KMS-11 (cell line): ENCODE data around the gene NPHP4.

ENCODE experiments used
- H2AFZ ChIP-seq: fragments of 200-600 bp; sonication (generic); 2 replicates; pipeline ENCODE4 v1.6.1; 2016; ENCODE audit warnings: antibody characterized with exemption, mixed run types, low read depth
- H3K27ac ChIP-seq: fragments of 200-600 bp; sonication (generic); 2 replicates; pipeline ENCODE4 v1.6.1; 2016; ENCODE audit warnings: mild to moderate bottlenecking, mixed run types
- H3K27me3 ChIP-seq: fragments of 200-600 bp; sonication (generic); 2 replicates; pipeline ENCODE4 v1.6.1; 2017; ENCODE audit warnings: mild to moderate bottlenecking, low read depth, mixed run types, moderate library complexity; ENCODE audit not compliant: insufficient read depth
- H3K36me3 ChIP-seq: fragments of 200-600 bp; sonication (generic); 2 replicates; pipeline ENCODE4 v1.6.1; 2017; ENCODE audit warnings: mild to moderate bottlenecking, mixed run types; ENCODE audit not compliant: insufficient read depth
- H3K4me1 ChIP-seq: fragments of 200-600 bp; sonication (generic); 2 replicates; pipeline ENCODE4 v1.6.1; 2016; ENCODE audit warnings: mild to moderate bottlenecking, low read depth, mixed run types; ENCODE audit not compliant: poor library complexity, severe bottlenecking
- H3K4me2 ChIP-seq: fragments of 200-600 bp; sonication (generic); 2 replicates; pipeline ENCODE4 v1.7.0; 2016; ENCODE audit warnings: mild to moderate bottlenecking, mixed run types
- H3K4me3 ChIP-seq: fragments of 200-600 bp; sonication (generic); IDR thresholded peaks from 2 replicates; pipeline ENCODE4 v1.6.1; 2017; ENCODE audit warnings: low read depth, low read length, mixed read lengths; ENCODE audit not compliant: insufficient read depth
- H3K79me2 ChIP-seq: fragments of 200-600 bp; sonication (generic); 2 replicates; pipeline ENCODE4 v1.6.1; 2016; ENCODE audit warnings: low read depth, mixed run types; ENCODE audit not compliant: insufficient read depth
- H3K9ac ChIP-seq: fragments of 200-600 bp; sonication (generic); 2 replicates; pipeline ENCODE4 v1.6.1; 2016; ENCODE audit warnings: mild to moderate bottlenecking, mixed run types
- H4K20me1 ChIP-seq: fragments of 200-600 bp; sonication (generic); 2 replicates; pipeline ENCODE4 v1.6.1; 2016; ENCODE audit warnings: mild to moderate bottlenecking, mixed run types; ENCODE audit not compliant: insufficient read depth
- TF ChIP-seq, protein P1 (sequence below): fragments of 200-600 bp; sonication (generic); conservative IDR thresholded peaks from 2 replicates; pipeline ENCODE4 v1.6.1; 2017; ENCODE audit warnings: low read depth, mild to moderate bottlenecking, antibody characterized with exemption, low read length, moderate library complexity, mixed read lengths

The NPHP4 gene

GRCh38 chr1:5992026-5992813, at the start of gene NPHP4:
Gene NPHP4 (minus strand): TSS chr1:5992425. CDS start chr1:5986289, 6,136 bp downstream.
- H3K9ac ChIP-seq, result peak within 1 kb of the TSS; percentile 82
- H3K4me3 ChIP-seq, result peak within 1 kb of the TSS; percentile 95
- peak within 1 kb of the TSS; percentile 84; the same call in 1 of the 2 replicates for H2AFZ ChIP-seq
- H3K27me3 ChIP-seq, result no peaks in the 10 kb centered on the region
- no peaks in the 10 kb centered on the region for H3K36me3 ChIP-seq
- TF ChIP-seq, protein P1, sequence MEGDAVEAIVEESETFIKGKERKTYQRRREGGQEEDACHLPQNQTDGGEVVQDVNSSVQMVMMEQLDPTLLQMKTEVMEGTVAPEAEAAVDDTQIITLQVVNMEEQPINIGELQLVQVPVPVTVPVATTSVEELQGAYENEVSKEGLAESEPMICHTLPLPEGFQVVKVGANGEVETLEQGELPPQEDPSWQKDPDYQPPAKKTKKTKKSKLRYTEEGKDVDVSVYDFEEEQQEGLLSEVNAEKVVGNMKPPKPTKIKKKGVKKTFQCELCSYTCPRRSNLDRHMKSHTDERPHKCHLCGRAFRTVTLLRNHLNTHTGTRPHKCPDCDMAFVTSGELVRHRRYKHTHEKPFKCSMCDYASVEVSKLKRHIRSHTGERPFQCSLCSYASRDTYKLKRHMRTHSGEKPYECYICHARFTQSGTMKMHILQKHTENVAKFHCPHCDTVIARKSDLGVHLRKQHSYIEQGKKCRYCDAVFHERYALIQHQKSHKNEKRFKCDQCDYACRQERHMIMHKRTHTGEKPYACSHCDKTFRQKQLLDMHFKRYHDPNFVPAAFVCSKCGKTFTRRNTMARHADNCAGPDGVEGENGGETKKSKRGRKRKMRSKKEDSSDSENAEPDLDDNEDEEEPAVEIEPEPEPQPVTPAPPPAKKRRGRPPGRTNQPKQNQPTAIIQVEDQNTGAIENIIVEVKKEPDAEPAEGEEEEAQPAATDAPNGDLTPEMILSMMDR, result no peak
- H3K27ac ChIP-seq, result peak within 1 kb of the TSS; percentile 79
- H3K4me2 ChIP-seq, result peak within 1 kb of the TSS; percentile 94
- H3K4me1 ChIP-seq, result peaks cover 23% of the 10 kb centered on the region
- H3K79me2 ChIP-seq, result peaks cover 49% of the 10 kb centered on the region
- no peaks in the 10 kb centered on the region for H4K20me1 ChIP-seq

DNA sequence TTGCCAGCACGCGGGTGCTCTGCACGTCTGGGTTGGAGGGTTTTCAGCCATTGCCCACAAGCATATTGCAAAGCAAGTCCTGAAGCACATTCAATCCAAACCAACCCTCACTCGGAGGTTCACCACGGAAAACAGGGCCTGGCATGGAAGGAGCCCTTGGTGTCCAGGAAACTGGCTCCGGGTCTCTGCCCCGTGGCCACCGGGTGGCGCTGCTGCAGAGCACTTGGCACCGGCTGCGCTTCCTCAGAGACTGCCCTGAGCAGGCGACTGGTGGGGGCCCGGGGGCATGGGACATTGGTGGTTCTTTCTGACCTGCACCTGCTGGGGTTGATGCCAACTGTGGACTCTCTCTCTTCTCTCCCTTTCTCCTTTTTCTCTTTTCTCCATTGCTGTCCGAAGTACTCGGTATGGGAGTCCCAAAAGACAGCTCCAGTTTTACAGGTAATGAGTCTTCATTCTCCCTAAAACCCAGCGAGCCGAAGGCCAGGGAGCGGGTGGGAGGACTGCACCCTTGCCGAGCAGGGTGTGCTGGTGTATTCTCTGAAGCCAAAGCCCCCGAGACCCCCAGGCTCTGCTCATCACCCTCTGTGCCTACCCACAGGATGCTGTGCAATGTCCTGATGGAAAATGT, 49.3 kb upstream of the NPHP4 start:
- peaks cover 8% of the 10 kb centered on the region; the same call in 1 of the 2 replicates for H3K36me3 ChIP-seq
- H4K20me1 ChIP-seq, result peaks cover 13% of the 10 kb centered on the region

DNA sequence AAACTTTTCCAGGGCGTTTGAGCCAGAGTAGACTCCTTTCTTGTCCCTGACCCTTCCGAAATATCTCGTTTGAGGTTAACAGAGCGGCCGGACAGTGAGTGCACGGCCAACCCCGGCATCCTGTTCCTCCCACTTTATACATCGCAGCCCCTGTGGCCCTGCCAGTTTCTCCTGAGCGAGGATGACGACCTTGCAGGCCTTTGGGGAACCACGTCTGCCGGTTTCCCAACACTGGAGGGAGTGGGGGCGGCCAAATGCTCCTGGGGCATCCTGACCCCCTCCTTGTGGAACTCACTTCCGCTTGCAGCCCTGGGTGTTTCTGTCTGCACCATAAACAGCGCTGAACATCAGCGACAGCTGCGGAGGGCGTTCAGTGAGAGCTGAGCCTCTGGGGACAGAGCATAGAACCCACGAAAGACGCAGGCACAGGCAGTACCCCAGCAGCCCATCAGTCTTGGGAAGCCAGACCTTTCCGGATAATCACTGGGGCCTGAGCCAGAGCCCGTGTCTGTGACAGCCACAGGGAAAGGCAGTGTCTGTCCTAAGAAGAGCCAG, 48.7 kb upstream of the NPHP4 start:
- Histone ChIP-seq H3K4me2 (no peak overlapping the region), H3K36me3 (peaks cover 8% of the 10 kb centered on the region; the same call in 1 of the 2 replicates)

More for the DNA sequence above, 49.3 kb upstream of the NPHP4 start:
- Histone ChIP-seq H3K79me2 (peaks cover 20% of the 10 kb centered on the region; the same call in 1 of the 2 replicates), H3K27ac (no peak overlapping the region), H3K4me2 (no peak overlapping the region), H2AFZ (no peak overlapping the region), H3K4me3 (no peak overlapping the region), H3K27me3 (no peaks in the 10 kb centered on the region), H3K9ac (no peak overlapping the region), H3K4me1 (no peaks in the 10 kb centered on the region)
- TF ChIP-seq, protein P1, result peak; percentile 64; the same call in 1 of the 2 replicates

GRCh38 chr1:6040444-6040843, 48.2 kb upstream of the NPHP4 start:
- H3K27me3 ChIP-seq, result no peaks in the 10 kb centered on the region
- no peak overlapping the region for H3K27ac ChIP-seq
- peaks cover 13% of the 10 kb centered on the region for H4K20me1 ChIP-seq
- H3K9ac ChIP-seq, result no peak overlapping the region
- no peaks in the 10 kb centered on the region for H3K4me1 ChIP-seq
- H3K4me2 ChIP-seq, result no peak overlapping the region
- H3K36me3 ChIP-seq, result peaks cover 8% of the 10 kb centered on the region; the same call in 1 of the 2 replicates
- H3K79me2 ChIP-seq, result peaks cover 29% of the 10 kb centered on the region; the same call in 1 of the 2 replicates
- TF ChIP-seq, protein P1, result no peak
- no peak overlapping the region for H2AFZ ChIP-seq
- no peak overlapping the region for H3K4me3 ChIP-seq

More for the DNA sequence above, 48.7 kb upstream of the NPHP4 start:
- Histone ChIP-seq H2AFZ (no peak overlapping the region), H3K79me2 (peaks cover 24% of the 10 kb centered on the region; the same call in 1 of the 2 replicates), H3K4me1 (no peaks in the 10 kb centered on the region), H3K27me3 (no peaks in the 10 kb centered on the region), H3K27ac (no peak overlapping the region), H3K9ac (no peak overlapping the region), H4K20me1 (peaks cover 13% of the 10 kb centered on the region), H3K4me3 (no peak overlapping the region)
- TF ChIP-seq, protein P1, result no peak
